CD14-positive monocyte (primary cell): ENCODE data around the gene NEGR1. TPM values are rescaled to one million over a fixed set of nuclear protein-coding genes. Genes with fewer than 3 reads are reported as not detected.

Experiments used
- DNase-seq, 3 donors: peaks; one replicate each; pipeline ENCODE4 v3.0.0-alpha.2; 2011 to 2022
- H2AFZ ChIP-seq: 2 replicates; pipeline ENCODE4 v1.6.0; 2012; ENCODE audit warnings: mild to moderate bottlenecking, low read depth, low read length, inconsistent platforms; ENCODE audit not compliant: insufficient read depth, poor library complexity, severe bottlenecking
- H3K27ac ChIP-seq, 2 donors: 1 replicate in 1 of 2; 2 replicates in 1 of 2; pipeline ENCODE4 v1.5.1; 2012 to 2013; ENCODE audit warnings: low read length in 2 of 2, control low read depth in 1 of 2, inconsistent platforms in 1 of 2, low read depth in 1 of 2, mild to moderate bottlenecking in 1 of 2
- H3K27me3 ChIP-seq, 2 donors: one replicate each; pipeline versions ENCODE4 v1.6.0 to v1.6.1; 2011 to 2013; ENCODE audit warnings: low read length in 2 of 2; ENCODE audit not compliant: control insufficient read depth in 2 of 2, insufficient read depth in 2 of 2
- H3K36me3 ChIP-seq, 2 donors: replicated peaks in 1 of 2; 1 replicate in 1 of 2; 2 replicates in 1 of 2; pipeline versions ENCODE4 v1.5.1 to v1.6.1; 2012 to 2013; ENCODE audit warnings: low read length in 2 of 2, control low read depth in 1 of 2, inconsistent platforms in 1 of 2, mild to moderate bottlenecking in 1 of 2; ENCODE audit not compliant: insufficient read depth in 2 of 2, control insufficient read depth in 1 of 2
- H3K4me1 ChIP-seq, 2 donors: 1 replicate in 1 of 2; 2 replicates in 1 of 2; pipeline versions ENCODE4 v1.5.1 to v1.6.1; 2012 to 2013; ENCODE audit warnings: low read length in 2 of 2, control low read depth in 1 of 2, inconsistent platforms in 1 of 2, mild to moderate bottlenecking in 1 of 2, moderate library complexity in 1 of 2; ENCODE audit not compliant: insufficient read depth in 2 of 2, control insufficient read depth in 1 of 2
- H3K4me2 ChIP-seq: replicated peaks from 2 replicates; pipeline ENCODE3; 2012; ENCODE audit warnings: low read length, moderate library complexity, mild to moderate bottlenecking; ENCODE audit not compliant: poor library complexity, severe bottlenecking; ENCODE audit errors: extremely low read depth
- H3K4me3 ChIP-seq, 3 experiments: fragments of 200-600 bp in 1 of 3; sonication (generic) in 1 of 3; replicated peaks in 1 of 3; 1 replicate in 2 of 3; 2 replicates in 1 of 3; pipeline ENCODE4 v1.5.1; 2011 to 2013; ENCODE audit warnings: low read length in 3 of 3, mild to moderate bottlenecking in 3 of 3, control low read depth in 2 of 3, low read depth in 2 of 3, inconsistent platforms in 1 of 3, moderate library complexity in 1 of 3
- H3K79me2 ChIP-seq: 2 replicates; pipeline ENCODE4 v1.6.0; 2012; ENCODE audit warnings: mild to moderate bottlenecking, control low read depth, inconsistent platforms, low read length, moderate library complexity; ENCODE audit not compliant: insufficient read depth
- H3K9ac ChIP-seq: 2 replicates; pipeline ENCODE4 v1.6.0; 2017; ENCODE audit warnings: low read length, mild to moderate bottlenecking; ENCODE audit not compliant: insufficient read depth, poor library complexity, severe bottlenecking
- H3K9me3 ChIP-seq, 2 donors: replicated peaks in 1 of 2; 1 replicate in 1 of 2; 2 replicates in 1 of 2; pipeline versions ENCODE4 v1.5.1 to v1.6.1; 2012 to 2013; ENCODE audit warnings: low read length in 2 of 2, control low read depth in 1 of 2; ENCODE audit not compliant: control insufficient read depth in 1 of 2, insufficient read depth in 1 of 2
- H4K20me1 ChIP-seq: 2 replicates; pipeline ENCODE4 v1.6.0; 2012; ENCODE audit warnings: mild to moderate bottlenecking, low read length, control low read depth, moderate library complexity; ENCODE audit not compliant: insufficient read depth
- H3K27ac Mint-ChIP-seq, 7 donors: one replicate each; pipeline ENCODE4 v1.8.0; 2020; ENCODE audit warnings: mild to moderate bottlenecking in 7 of 7, mixed read lengths in 7 of 7, moderate library complexity in 6 of 7, inconsistent platforms in 2 of 7
- H3K27me3 Mint-ChIP-seq, 3 donors: one replicate each; pipeline ENCODE4 v1.8.0; 2021 to 2022; ENCODE audit warnings: low read depth in 3 of 3, mild to moderate bottlenecking in 3 of 3, mixed read lengths in 3 of 3, moderate library complexity in 3 of 3, inconsistent platforms in 1 of 3
- H3K36me3 Mint-ChIP-seq, 2 donors: one replicate each; pipeline ENCODE4 v1.8.0; 2020; ENCODE audit warnings: mixed read lengths in 2 of 2, inconsistent platforms in 1 of 2, mild to moderate bottlenecking in 1 of 2
- H3K4me1 Mint-ChIP-seq: one replicate; pipeline ENCODE4 v1.8.0; 2020; ENCODE audit warnings: mild to moderate bottlenecking, mixed read lengths
- H3K4me3 Mint-ChIP-seq, 2 donors: one replicate each; pipeline ENCODE4 v1.8.0; 2020; ENCODE audit warnings: mild to moderate bottlenecking in 2 of 2, mixed read lengths in 2 of 2, moderate library complexity in 1 of 2
- H3K9me3 Mint-ChIP-seq, 7 donors: one replicate each; pipeline ENCODE4 v1.8.0; 2020 to 2022; ENCODE audit warnings: mixed read lengths in 7 of 7, mild to moderate bottlenecking in 6 of 7, moderate library complexity in 6 of 7, inconsistent platforms in 2 of 7
- CTCF ChIP-seq: fragments of 200-600 bp; IDR thresholded peaks from one replicate; pipeline ENCODE4 v1.8.0; 2022; ENCODE audit warnings: antibody characterized with exemption, mild to moderate bottlenecking
- WGBS: methylation state at CpG from one replicate; pipeline ENCODE4 v1.1.5; 2013; ENCODE audit warnings: missing lambda C conversion rate; ENCODE audit not compliant: insufficient coverage; 5-methylcytosine and 5-hydroxymethylcytosine counted together
- intact Hi-C, 2 donors: fragments of 100-400 bp; cut with micrococcal nuclease; formaldehyde crosslinking; loops; one replicate each; pipeline versions ENCODE4 v1.15.0 to v1.15.1; 2023
- polyA plus RNA-seq, 3 donors: library from polyadenylated mRNA; depleted of rRNA in 1 of 3; unstranded in 2 of 3; stranded (reverse) in 1 of 3; fragments of 300-500 nt in 2 of 3; fragments of >200 nt in 1 of 3; fragmentation: Illumina TruSeq in 2 of 3; gene quantifications; 1 replicate in 2 of 3; 2 replicates in 1 of 3; pipeline ENCODE4 v1.2.3, GENCODE V29; 2012 to 2021

NEGR1 gene
- polyA plus RNA-seq, 3 donors, result 0.03 to 0.15 (median 0.13) TPM

- Mint-ChIP-seq H3K27ac (no peak overlapping the region), H3K9me3 (peaks cover 0 to 7% (median 0%) of the 10 kb centered on the region in 7 donors), H3K36me3 (no peaks in the 10 kb centered on the region), H3K4me1 (no peaks in the 10 kb centered on the region), H3K4me3 (no peak overlapping the region), H3K27me3 (no peaks in the 10 kb centered on the region)
- no peaks in the 10 kb centered on the region for H3K79me2 ChIP-seq
- no peaks in the 10 kb centered on the region for H4K20me1 ChIP-seq
- H3K36me3 ChIP-seq, result no peaks in the 10 kb centered on the region
- no peaks in the 10 kb centered on the region for H3K27me3 ChIP-seq
- no peaks in the 10 kb centered on the region for H3K9me3 ChIP-seq
- no peaks in the 10 kb centered on the region for H3K4me1 ChIP-seq
- WGBS, result no CpG with 5 or more reads among the region's 1 CpG
- no peak overlapping the region for H3K4me3 ChIP-seq
- no peak overlapping the region for H3K27ac ChIP-seq
- no peak overlapping the region for H2AFZ ChIP-seq
- H3K9ac ChIP-seq, result no peak overlapping the region
- TF ChIP-seq CTCF, result no peak
- H3K4me2 ChIP-seq, result no peak overlapping the region
- no peak for DNase-seq
- intact Hi-C loops, result no loop called here
Observed at GRCh38 chr1:71979882-71980281, 302.5 kb downstream of the NEGR1 start.

GRCh38 chr1:71967670-71968069 is 314.7 kb downstream of the NEGR1 start:
- no peak overlapping the region for H3K4me2 ChIP-seq
- no peaks in the 10 kb centered on the region for H3K4me1 Mint-ChIP-seq
- H4K20me1 ChIP-seq, result no peaks in the 10 kb centered on the region
- H2AFZ ChIP-seq, result no peak overlapping the region
- no peak for DNase-seq
- H3K36me3 ChIP-seq, result no peaks in the 10 kb centered on the region
- H3K36me3 Mint-ChIP-seq, result no peaks in the 10 kb centered on the region
- no peaks in the 10 kb centered on the region for H3K9me3 ChIP-seq
- no peaks in the 10 kb centered on the region for H3K4me1 ChIP-seq
- intact Hi-C loops, result no loop called here
- peaks cover 0 to 1% (median 0%) of the 10 kb centered on the region in 7 donors for H3K9me3 Mint-ChIP-seq
- no peaks in the 10 kb centered on the region for H3K27me3 ChIP-seq
- H3K9ac ChIP-seq, result no peak overlapping the region
- H3K27ac ChIP-seq, result no peak overlapping the region
- no peaks in the 10 kb centered on the region for H3K79me2 ChIP-seq
- H3K4me3 Mint-ChIP-seq, result no peak overlapping the region
- peaks cover 0 to 1% (median 0%) of the 10 kb centered on the region in 3 donors for H3K27me3 Mint-ChIP-seq
- no CpG with 5 or more reads among the region's 2 CpGs for WGBS
- TF ChIP-seq CTCF, result no peak
- no peak overlapping the region for H3K4me3 ChIP-seq
- H3K27ac Mint-ChIP-seq, result no peak overlapping the region
